ENCODE data around the gene TMEM106C.

Gene TMEM106C

DNA sequence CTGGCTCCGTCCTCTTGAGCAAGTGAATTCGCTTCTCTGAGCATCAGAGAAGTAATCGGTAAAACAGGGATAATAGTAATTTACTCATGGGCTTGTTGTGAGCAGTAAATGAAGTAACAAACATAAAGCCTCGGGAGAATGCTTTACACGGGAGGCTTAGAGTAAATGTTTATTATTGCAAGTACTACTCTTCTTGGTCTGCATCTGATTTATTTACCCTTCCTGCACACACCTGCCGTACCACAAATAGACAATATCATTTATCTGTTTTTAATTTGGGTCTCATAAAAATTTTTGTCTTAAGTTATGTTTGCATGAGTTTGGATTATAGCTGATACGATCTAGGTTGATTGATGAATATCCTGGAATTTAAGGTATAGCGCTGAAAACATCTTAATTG is 48.7 kb downstream of the TMEM106C start:
- peak; percentile 63 for DNase-seq (ENCODE audit: low read depth)
- no peak overlapping the region for H3K4me3 ChIP-seq (ENCODE audit: low read depth, low read length)
- TF ChIP-seq, protein P1, sequence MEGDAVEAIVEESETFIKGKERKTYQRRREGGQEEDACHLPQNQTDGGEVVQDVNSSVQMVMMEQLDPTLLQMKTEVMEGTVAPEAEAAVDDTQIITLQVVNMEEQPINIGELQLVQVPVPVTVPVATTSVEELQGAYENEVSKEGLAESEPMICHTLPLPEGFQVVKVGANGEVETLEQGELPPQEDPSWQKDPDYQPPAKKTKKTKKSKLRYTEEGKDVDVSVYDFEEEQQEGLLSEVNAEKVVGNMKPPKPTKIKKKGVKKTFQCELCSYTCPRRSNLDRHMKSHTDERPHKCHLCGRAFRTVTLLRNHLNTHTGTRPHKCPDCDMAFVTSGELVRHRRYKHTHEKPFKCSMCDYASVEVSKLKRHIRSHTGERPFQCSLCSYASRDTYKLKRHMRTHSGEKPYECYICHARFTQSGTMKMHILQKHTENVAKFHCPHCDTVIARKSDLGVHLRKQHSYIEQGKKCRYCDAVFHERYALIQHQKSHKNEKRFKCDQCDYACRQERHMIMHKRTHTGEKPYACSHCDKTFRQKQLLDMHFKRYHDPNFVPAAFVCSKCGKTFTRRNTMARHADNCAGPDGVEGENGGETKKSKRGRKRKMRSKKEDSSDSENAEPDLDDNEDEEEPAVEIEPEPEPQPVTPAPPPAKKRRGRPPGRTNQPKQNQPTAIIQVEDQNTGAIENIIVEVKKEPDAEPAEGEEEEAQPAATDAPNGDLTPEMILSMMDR (IDR thresholded peaks at IDR 0.05; ENCODE audit: control insufficient read depth, extremely low read depth, insufficient read depth), result no peak

DNA sequence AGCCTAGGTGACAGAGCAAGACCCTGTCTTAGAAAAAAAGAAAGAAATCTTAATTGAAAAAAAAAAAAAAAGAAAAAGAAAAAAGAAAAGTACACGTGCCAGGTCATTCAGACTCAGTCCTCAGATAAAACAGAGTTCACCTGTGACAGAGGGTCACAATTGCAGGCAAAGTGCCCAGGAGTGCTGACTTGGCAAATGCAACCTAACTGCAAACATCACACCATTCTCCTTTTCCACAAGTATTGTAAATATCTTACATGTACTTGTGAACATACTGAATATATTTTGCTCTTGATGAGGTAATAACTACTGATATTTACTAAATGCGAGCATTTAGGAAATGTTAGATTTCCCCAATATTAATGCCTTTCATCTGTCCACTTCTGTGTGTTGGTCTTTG is 49.9 kb downstream of the TMEM106C start:
- H3K4me3 ChIP-seq (ENCODE audit: low read depth, low read length), result no peak overlapping the region
- TF ChIP-seq, protein P1 (IDR thresholded peaks at IDR 0.05; ENCODE audit: control insufficient read depth, extremely low read depth, insufficient read depth), result no peak
- DNase-seq (ENCODE audit: low read depth), result peak; percentile 70

DNA sequence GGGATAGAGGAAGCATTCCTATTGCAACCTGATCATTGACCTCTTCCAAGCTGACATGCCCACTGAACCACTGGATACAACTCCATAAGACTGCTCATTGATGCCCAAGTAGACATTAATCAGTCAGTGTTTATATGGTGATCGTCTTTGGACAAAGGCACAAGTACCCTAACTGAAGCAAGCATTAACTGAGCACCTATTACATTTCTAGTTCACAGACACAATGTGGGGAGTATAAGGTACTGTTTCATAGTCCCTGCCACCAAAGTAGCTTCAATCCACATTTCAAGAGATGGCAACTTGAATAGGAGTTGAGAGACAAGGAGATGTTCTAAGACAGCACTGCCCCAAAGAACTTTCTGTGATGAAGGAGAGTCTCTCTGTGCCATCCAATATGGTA is 51.7 kb downstream of the TMEM106C start:
- TF ChIP-seq, protein P1 (IDR thresholded peaks at IDR 0.05; ENCODE audit: control insufficient read depth, extremely low read depth, insufficient read depth), result no peak
- no peak for DNase-seq (ENCODE audit: low read depth)
- no peak overlapping the region for H3K4me3 ChIP-seq (ENCODE audit: low read depth, low read length)

DNA sequence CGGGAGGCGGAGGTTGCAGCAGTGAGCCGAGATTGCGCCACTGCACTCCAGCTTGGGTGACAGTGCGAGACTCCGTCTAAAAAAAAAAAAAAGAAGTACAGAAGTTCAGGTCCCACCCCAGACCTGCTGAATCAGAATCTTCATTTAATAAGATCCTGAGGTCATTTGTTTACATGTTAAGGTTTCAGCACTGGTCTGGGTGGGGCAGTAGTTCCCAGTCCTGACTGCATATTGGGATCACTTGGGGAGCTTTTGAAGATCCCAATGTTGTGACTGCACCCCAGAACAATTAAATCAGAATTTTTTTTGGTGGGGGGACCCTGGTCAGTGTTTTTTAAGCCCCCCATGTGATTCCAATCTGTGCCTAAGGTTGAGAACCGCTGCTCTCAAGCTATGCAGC is 52.6 kb downstream of the TMEM106C start:
- TF ChIP-seq, protein P1 (IDR thresholded peaks at IDR 0.05; ENCODE audit: control insufficient read depth, extremely low read depth, insufficient read depth), result no peak
- DNase-seq (ENCODE audit: low read depth), result no peak
- no peak overlapping the region for H3K4me3 ChIP-seq (ENCODE audit: low read depth, low read length)

DNA sequence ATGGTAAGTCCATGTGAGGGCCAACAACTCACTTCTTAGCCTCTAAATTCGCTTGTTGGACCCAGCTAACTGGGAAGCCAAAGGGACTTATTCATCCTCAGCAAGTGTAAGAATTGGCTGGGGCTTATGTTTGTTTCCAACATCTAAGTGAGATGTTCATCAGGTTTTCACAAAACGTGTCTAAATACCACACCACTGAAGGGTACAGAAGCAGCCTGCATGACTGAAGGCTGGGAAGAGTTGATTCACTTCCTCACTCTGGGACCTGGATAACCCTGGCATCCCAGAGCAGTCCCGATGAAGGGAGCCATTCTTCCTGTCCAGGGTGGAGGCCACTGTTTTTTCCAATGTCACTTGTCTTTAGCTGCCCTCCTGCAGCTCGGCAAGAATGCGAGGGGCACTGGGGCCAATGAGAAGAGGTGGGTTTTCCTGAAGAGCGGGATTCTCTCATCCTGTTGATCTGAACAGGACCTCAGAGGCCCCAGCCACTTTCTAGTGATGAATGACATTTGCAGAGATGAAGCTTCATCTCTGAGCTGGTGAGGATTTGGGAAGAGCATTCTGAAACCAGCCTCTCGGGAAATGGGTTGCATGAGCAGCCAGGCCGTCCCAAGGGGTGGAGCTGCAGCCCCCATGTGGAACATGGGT is 53.1 kb downstream of the TMEM106C start:
- TF ChIP-seq, protein P1 (IDR thresholded peaks at IDR 0.05; ENCODE audit: control insufficient read depth, extremely low read depth, insufficient read depth), result no peak
- DNase-seq (ENCODE audit: low read depth), result no peak
- no peak overlapping the region for H3K4me3 ChIP-seq (ENCODE audit: low read depth, low read length)

DNA sequence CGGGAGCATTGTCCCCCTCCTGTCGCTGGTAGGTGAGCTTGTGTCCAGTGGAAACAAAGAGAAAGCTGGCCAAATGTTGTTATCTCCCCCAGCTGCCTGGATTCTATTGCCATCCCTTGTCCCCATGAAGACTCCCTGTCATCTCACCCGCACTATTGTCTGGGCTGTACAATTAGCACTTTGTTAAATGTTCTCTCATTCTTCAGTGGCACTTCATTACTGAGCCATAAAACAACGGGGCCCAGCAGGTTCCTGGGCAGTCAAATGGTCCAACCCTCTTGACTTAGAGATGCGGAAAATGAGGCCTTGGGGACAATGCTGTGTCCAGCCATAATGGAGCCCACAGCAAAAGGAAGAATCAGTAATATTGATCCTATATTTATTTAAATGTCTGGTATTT is 54.1 kb downstream of the TMEM106C start:
- TF ChIP-seq, protein P1 (IDR thresholded peaks at IDR 0.05; ENCODE audit: control insufficient read depth, extremely low read depth, insufficient read depth), result no peak
- no peak overlapping the region for H3K4me3 ChIP-seq (ENCODE audit: low read depth, low read length)
- DNase-seq (ENCODE audit: low read depth), result no peak
